ENCODE measurements around the gene TMEM51. TPM values are rescaled to one million over a fixed set of nuclear protein-coding genes. Genes with fewer than 3 reads are reported as not detected.

TMEM51 gene
- polyA plus RNA-seq, 1 donor from 2014 or later = 1.7 TPM

DNA sequence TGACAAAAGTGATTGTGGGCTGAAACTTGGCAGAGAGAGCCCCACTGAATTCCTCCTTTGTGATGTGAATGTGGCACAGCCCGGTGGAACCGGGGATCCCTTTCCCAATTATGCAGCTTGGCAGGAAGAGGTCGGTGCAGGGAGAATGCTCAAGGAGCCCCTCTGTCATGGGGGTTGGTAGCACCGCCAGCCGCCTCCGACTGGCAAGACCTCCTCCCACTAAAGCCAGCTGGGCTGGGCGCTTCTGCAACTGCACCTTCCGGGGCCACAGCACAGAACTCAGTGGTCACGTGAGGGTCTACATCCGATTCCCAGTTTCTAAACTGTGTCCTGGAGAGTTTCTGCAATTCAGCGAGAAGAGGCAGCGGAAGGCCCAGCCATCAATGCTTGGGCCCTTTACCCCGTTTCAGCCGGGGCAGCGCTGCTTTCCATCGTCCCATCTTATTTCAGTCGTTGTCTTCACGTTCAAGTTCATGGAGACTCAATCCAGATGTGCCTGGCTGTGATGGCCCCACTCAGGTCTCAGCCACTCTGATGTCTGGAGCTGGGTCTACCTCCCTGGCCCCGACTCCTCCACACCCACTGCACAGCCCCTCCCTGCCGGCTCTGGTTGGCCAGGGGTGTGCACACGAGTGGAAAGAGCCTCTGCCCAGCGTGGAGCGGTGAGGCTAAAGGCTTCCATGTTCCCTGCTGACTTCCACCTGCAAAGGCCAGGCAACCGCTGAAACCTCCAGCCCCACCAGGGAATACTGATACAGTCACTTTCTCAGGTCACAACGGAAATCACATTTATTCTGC, 53.7 kb downstream of the TMEM51 start:
- no peaks in the 10 kb centered on the region for H3K27me3 ChIP-seq (ENCODE audit: insufficient read depth, low read depth, low read length)
- H3K79me2 ChIP-seq (replicated peaks; ENCODE audit: insufficient read depth, low read length) = no peaks in the 10 kb centered on the region
- no peak overlapping the region for H3K9ac ChIP-seq (ENCODE audit: low read length)
- no peaks in the 10 kb centered on the region for H4K20me1 ChIP-seq (ENCODE audit: insufficient read depth)
- no peaks in the 10 kb centered on the region for H3K36me3 ChIP-seq (ENCODE audit: insufficient read depth, low read length)
- no peak overlapping the region for H3K4me3 ChIP-seq (ENCODE audit: low read length)
- no peaks in the 10 kb centered on the region for H3K9me3 ChIP-seq (ENCODE audit: low read length)
- H3K9me2 ChIP-seq (ENCODE audit: insufficient read depth, low read length) = no peaks in the 10 kb centered on the region
- no peak overlapping the region for H2AFZ ChIP-seq (ENCODE audit: low read depth, low read length)
- H3F3A ChIP-seq (ENCODE audit: insufficient read depth, low read length, poor library complexity, severe bottlenecking) = no peaks in the 10 kb centered on the region
- H3K4me2 ChIP-seq (ENCODE audit: low read length) = no peak overlapping the region
- no peak for TF ChIP-seq EP300 (conservative IDR thresholded peaks at IDR 0.05; ENCODE audit: poor library complexity, severe bottlenecking)
- TF ChIP-seq TAF1 (IDR thresholded peaks at IDR 0.05; ENCODE audit: low read depth) = no peak
- TF ChIP-seq EZH2 (IDR thresholded peaks at IDR 0.05; ENCODE audit: borderline replicate concordance, insufficient read depth, low read length, poor library complexity, severe bottlenecking) = no peak
- TF ChIP-seq, protein P1, sequence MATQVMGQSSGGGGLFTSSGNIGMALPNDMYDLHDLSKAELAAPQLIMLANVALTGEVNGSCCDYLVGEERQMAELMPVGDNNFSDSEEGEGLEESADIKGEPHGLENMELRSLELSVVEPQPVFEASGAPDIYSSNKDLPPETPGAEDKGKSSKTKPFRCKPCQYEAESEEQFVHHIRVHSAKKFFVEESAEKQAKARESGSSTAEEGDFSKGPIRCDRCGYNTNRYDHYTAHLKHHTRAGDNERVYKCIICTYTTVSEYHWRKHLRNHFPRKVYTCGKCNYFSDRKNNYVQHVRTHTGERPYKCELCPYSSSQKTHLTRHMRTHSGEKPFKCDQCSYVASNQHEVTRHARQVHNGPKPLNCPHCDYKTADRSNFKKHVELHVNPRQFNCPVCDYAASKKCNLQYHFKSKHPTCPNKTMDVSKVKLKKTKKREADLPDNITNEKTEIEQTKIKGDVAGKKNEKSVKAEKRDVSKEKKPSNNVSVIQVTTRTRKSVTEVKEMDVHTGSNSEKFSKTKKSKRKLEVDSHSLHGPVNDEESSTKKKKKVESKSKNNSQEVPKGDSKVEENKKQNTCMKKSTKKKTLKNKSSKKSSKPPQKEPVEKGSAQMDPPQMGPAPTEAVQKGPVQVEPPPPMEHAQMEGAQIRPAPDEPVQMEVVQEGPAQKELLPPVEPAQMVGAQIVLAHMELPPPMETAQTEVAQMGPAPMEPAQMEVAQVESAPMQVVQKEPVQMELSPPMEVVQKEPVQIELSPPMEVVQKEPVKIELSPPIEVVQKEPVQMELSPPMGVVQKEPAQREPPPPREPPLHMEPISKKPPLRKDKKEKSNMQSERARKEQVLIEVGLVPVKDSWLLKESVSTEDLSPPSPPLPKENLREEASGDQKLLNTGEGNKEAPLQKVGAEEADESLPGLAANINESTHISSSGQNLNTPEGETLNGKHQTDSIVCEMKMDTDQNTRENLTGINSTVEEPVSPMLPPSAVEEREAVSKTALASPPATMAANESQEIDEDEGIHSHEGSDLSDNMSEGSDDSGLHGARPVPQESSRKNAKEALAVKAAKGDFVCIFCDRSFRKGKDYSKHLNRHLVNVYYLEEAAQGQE (IDR thresholded peaks at IDR 0.05; ENCODE audit: borderline replicate concordance) = no peak
- TF ChIP-seq POLR2AphosphoS5 (IDR thresholded peaks at IDR 0.05) = no peak
- TF ChIP-seq MXI1 (conservative IDR thresholded peaks at IDR 0.05; ENCODE audit: poor library complexity, severe bottlenecking) = no peak
- TF ChIP-seq, protein P2, sequence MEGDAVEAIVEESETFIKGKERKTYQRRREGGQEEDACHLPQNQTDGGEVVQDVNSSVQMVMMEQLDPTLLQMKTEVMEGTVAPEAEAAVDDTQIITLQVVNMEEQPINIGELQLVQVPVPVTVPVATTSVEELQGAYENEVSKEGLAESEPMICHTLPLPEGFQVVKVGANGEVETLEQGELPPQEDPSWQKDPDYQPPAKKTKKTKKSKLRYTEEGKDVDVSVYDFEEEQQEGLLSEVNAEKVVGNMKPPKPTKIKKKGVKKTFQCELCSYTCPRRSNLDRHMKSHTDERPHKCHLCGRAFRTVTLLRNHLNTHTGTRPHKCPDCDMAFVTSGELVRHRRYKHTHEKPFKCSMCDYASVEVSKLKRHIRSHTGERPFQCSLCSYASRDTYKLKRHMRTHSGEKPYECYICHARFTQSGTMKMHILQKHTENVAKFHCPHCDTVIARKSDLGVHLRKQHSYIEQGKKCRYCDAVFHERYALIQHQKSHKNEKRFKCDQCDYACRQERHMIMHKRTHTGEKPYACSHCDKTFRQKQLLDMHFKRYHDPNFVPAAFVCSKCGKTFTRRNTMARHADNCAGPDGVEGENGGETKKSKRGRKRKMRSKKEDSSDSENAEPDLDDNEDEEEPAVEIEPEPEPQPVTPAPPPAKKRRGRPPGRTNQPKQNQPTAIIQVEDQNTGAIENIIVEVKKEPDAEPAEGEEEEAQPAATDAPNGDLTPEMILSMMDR (IDR thresholded peaks at IDR 0.05; ENCODE audit: poor library complexity, severe bottlenecking) = no peak
- TF ChIP-seq SMC3 (conservative IDR thresholded peaks at IDR 0.05; ENCODE audit: poor library complexity) = no peak
- TF ChIP-seq RAD21 (conservative IDR thresholded peaks at IDR 0.05) = no peak
- H3K27ac ChIP-seq (ENCODE audit: low read length) = no peak overlapping the region

DNA sequence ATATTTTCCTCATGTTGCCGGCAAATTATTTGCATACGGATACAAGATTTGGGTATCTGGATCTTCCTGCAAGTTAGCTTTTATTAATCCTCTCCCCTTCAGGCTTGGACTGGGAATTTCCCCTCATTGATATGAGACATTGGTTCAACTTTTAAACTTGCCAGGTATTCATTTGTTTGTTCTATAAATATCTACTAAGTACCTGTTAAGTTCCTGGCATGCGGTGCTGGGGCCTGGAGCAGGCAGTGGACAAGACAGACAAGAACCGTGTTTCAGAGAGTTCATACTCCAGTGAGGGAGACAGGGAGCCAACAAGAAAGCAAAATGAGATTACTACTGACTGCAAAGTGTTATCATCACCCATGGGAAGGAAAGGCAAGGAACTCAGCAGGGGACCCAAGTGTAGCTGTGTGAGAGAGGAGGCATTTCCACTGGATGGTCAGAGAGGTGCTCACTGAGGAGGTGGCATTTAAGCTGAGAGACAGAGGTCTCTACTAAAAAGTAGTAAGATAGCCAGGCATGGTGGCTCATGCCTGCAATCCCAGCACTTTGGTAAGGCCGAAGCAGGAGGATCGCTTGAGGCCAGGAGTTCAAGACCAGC, 54.4 kb downstream of the TMEM51 start:
- no peaks in the 10 kb centered on the region for H3K27me3 ChIP-seq (ENCODE audit: insufficient read depth, low read depth, low read length)
- no peaks in the 10 kb centered on the region for H3K9me2 ChIP-seq (ENCODE audit: insufficient read depth, low read length)
- H3K9ac ChIP-seq (ENCODE audit: low read length) = no peak overlapping the region
- TF ChIP-seq, protein P2 (IDR thresholded peaks at IDR 0.05; ENCODE audit: poor library complexity, severe bottlenecking) = no peak
- no peak for TF ChIP-seq EP300 (conservative IDR thresholded peaks at IDR 0.05; ENCODE audit: poor library complexity, severe bottlenecking)
- TF ChIP-seq, protein P1 (IDR thresholded peaks at IDR 0.05; ENCODE audit: borderline replicate concordance) = no peak
- no peak for TF ChIP-seq RAD21 (conservative IDR thresholded peaks at IDR 0.05)
- TF ChIP-seq SMC3 (conservative IDR thresholded peaks at IDR 0.05; ENCODE audit: poor library complexity) = no peak
- TF ChIP-seq EZH2 (IDR thresholded peaks at IDR 0.05; ENCODE audit: borderline replicate concordance, insufficient read depth, low read length, poor library complexity, severe bottlenecking) = no peak
- no peak for TF ChIP-seq TAF1 (IDR thresholded peaks at IDR 0.05; ENCODE audit: low read depth)
- no peak for TF ChIP-seq POLR2AphosphoS5 (IDR thresholded peaks at IDR 0.05)
- TF ChIP-seq MXI1 (conservative IDR thresholded peaks at IDR 0.05; ENCODE audit: poor library complexity, severe bottlenecking) = no peak
- H3K36me3 ChIP-seq (ENCODE audit: insufficient read depth, low read length) = no peaks in the 10 kb centered on the region
- H3K27ac ChIP-seq (ENCODE audit: low read length) = no peak overlapping the region
- H3F3A ChIP-seq (ENCODE audit: insufficient read depth, low read length, poor library complexity, severe bottlenecking) = no peaks in the 10 kb centered on the region
- no peaks in the 10 kb centered on the region for H3K9me3 ChIP-seq (ENCODE audit: low read length)
- no peaks in the 10 kb centered on the region for H4K20me1 ChIP-seq (ENCODE audit: insufficient read depth)
- no peak overlapping the region for H3K4me2 ChIP-seq (ENCODE audit: low read length)
- H3K79me2 ChIP-seq (replicated peaks; ENCODE audit: insufficient read depth, low read length) = no peaks in the 10 kb centered on the region
- no peak overlapping the region for H3K4me3 ChIP-seq (ENCODE audit: low read length)
- no peak overlapping the region for H2AFZ ChIP-seq (ENCODE audit: low read depth, low read length)
